GM18858 (cell line): ENCODE data around the gene OR1G1.
"Not testable (repeated sequence)": the region's sequence is repeated elsewhere in the genome, so short reads cannot be mapped to it uniquely, and the experiment has no call there.

Source experiments
- ATAC-seq: cut with Tn5 transposase; IDR thresholded peaks from one replicate; pipeline ENCODE4 v1.9.1; 2021; ENCODE audit not compliant: unreplicated experiment

OR1G1 gene

DNA sequence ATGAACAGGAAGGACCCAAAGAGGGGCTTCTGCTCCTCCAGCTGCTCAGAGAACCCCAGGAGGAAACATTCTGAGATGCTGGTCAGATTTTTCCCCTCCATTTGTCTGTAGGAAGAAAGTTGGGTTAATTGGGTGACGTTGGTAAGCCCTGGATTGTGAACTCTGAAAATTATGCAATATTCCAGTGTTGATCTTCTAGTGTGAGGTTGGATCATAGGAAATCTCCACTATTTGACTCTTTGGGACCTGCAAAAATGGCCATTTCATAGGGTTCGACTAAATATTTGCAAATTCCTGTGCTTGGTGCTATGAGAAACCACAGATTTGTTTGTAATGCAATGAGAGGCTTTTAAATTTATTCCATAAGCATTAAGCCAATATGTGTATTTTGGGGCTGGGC, at the start of gene OR1G1:
Gene OR1G1, minus strand, starts transcription at position 101 of the 400 bp plus-strand sequence. Its CDS starts 0 bp downstream, at position 101.
- ATAC-seq = no peak

- ATAC-seq = no peak
Measured at GRCh38 chr17:3167574-3167973, 40.2 kb upstream of the OR1G1 start.

GRCh38 chr17:3157218-3157617, 29.9 kb upstream of the OR1G1 start:
- no peak for ATAC-seq

GRCh38 chr17:3137494-3137893, 10.1 kb upstream of the OR1G1 start:
- not testable (repeated sequence) for ATAC-seq

DNA sequence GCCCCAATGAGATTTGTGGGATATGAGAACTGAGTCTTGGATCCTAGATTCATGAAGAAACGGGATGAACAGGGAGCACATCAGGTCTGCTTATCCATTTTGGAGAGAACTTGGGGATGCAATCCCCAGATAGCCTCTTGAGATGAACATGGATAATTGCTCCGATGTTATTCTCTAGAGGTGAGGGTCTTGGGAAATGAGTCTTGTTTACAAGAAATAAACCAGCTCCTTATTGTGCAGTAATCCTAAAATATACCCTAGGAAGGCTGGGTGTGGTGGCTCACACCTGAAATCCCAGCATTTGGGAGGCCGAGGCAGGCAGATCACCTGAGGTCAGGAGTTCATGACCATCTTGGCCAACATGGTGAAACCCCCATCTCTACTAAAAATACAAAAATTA, 23.0 kb downstream of the OR1G1 start, which contains the start of gene OR1D2:
Gene OR1D2, minus strand, starts transcription at position 101 of the 400 bp plus-strand sequence. CDS start 11,426 bp downstream, outside the sequence.
- ATAC-seq = no peak
